ENCODE data around the gene UTP18. TPM values are rescaled to one million over a fixed set of nuclear protein-coding genes. Genes with fewer than 3 reads are reported as not detected.
"Not testable (repeated sequence)": the region's sequence is repeated elsewhere in the genome, so short reads cannot be mapped to it uniquely, and the experiment has no call there.

Gene UTP18
- 10 to 100 TPM; 36.7 to 41.0 TPM for total RNA-seq

DNA sequence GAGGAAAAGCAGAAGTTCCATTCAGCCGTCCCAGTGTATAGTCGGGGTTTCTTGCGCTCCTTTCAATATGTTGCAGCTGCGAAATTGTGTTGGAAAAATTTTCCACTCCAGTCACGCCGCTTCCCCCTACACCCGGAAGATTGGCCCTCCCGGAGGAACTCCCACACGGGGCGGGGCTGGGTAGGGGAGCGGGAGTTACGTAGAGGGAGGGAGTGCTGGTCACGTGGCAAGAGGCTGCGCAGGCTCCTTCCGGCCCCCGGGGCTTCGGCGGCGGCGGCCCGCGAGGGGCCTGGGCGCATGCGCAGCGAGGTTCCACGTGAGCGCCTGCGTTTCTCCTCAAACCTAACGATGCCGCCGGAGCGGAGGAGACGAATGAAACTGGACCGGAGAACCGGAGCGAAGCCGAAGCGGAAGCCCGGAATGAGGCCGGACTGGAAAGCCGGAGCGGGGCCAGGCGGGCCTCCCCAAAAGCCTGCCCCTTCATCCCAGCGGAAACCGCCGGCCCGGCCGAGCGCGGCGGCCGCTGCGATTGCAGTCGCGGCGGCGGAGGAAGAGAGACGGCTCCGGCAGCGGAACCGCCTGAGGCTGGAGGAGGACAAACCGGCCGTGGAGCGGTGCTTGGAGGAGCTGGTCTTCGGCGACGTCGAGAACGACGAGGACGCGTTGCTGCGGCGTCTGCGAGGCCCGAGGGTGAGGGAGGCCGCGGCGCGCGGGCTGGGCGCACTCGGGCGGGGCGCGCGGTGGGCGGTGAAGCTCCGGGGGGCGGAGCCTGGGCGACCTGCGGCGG, at the start of gene UTP18:
TSS of gene UTP18 (plus strand) at position 310 of the 787 bp plus-strand sequence. CDS start at position 349, 39 bp downstream.
- H3K36me3 Mint-ChIP-seq, result peaks cover 15% of the 10 kb centered on the region
- DNase-seq, result peak; percentile 96

GRCh38 chr17:51214920-51215319, 45.4 kb upstream of the UTP18 start:
- DNase-seq (no peak), ATAC-seq (ENCODE audit: low read depth) (no peak)
- Mint-ChIP-seq H3K27ac (no peak overlapping the region), H3K27me3 (no peaks in the 10 kb centered on the region), H3K36me3 (peaks cover 19% of the 10 kb centered on the region), H3K4me3 (no peak overlapping the region), H3K4me1 (peaks cover 4% of the 10 kb centered on the region), H3K9me3 (no peaks in the 10 kb centered on the region)
- POLR2A ChIA-PET, result no interaction called here

More for the DNA sequence above, at the start of gene UTP18:
- Mint-ChIP-seq H3K4me1 (peaks cover 42% of the 10 kb centered on the region), H3K27me3 (no peaks in the 10 kb centered on the region), H3K27ac (peak within 1 kb of the TSS; percentile 95), H3K4me3 (peak within 1 kb of the TSS; percentile 87), H3K9me3 (no peaks in the 10 kb centered on the region)
- POLR2A ChIA-PET, result interaction anchor here (0.9 to 1.7 kb wide), 6 partner anchors 21 to 395 kb away, joined by 3 to 5 read pairs (median 3); partner anchors contain the start of gene TOB1
- peak; percentile 81 for ATAC-seq (ENCODE audit: low read depth)

GRCh38 chr17:51217946-51218345, 42.4 kb upstream of the UTP18 start:
- Mint-ChIP-seq H3K9me3 (no peaks in the 10 kb centered on the region), H3K27ac (no peak overlapping the region), H3K4me3 (no peak overlapping the region), H3K36me3 (peaks cover 14% of the 10 kb centered on the region), H3K27me3 (no peaks in the 10 kb centered on the region), H3K4me1 (peaks cover 4% of the 10 kb centered on the region)
- POLR2A ChIA-PET, result no interaction called here
- ATAC-seq (ENCODE audit: low read depth), result no peak
- DNase-seq, result no peak

GRCh38 chr17:51221322-51221721, 39.0 kb upstream of the UTP18 start:
- no peak overlapping the region for H3K27ac Mint-ChIP-seq
- peaks cover 25% of the 10 kb centered on the region for H3K36me3 Mint-ChIP-seq
- no peaks in the 10 kb centered on the region for H3K9me3 Mint-ChIP-seq
- POLR2A ChIA-PET, result no interaction called here
- no peaks in the 10 kb centered on the region for H3K27me3 Mint-ChIP-seq
- no peak for DNase-seq
- no peak for ATAC-seq (ENCODE audit: low read depth)
- peaks cover 21% of the 10 kb centered on the region for H3K4me1 Mint-ChIP-seq
- no peak overlapping the region for H3K4me3 Mint-ChIP-seq

DNA sequence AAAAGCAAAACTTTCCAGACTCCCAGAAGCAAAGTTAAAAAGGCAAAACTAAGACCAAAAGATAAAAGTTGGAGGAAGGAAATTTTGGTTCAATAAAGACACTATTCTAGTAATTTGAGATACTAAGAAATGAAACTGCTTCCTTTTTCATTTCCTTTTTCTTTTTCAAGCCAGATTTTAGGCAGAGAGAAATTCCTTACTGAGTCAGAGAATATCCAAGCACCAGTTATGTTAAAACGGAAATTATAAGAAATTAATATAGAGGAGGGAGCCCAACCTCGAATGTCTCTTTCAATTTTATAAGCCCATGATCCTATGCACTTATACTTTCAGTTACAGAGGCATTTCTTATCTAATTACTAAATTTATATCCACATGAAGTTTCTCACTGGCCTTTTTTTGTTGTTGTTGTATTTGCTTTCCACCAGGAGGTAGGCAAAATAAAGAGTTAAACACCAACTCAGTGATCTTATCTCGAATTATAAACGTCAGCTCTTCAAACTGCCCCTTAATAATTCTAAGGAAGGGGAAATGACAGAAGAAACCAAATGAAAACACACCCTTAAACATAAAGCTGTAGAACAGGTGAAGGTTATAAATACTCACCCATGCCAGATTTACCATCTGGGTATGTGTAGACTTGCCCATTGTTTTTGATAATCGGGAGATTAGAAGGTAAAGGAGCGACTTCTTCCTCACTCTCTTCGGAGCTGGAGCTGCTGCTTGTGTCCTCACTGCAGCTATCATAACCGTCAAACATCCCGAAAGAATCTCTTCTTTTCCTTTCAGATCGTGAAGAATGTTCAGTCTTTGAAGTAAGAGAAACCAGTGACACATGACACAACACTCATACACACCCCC, 35.7 kb upstream of the UTP18 start:
- no peak for ATAC-seq (ENCODE audit: low read depth)
- H3K4me3 Mint-ChIP-seq, result peak overlapping the region; percentile 24
- H3K36me3 Mint-ChIP-seq, result peaks cover 15% of the 10 kb centered on the region
- DNase-seq, result no peak
- H3K27ac Mint-ChIP-seq, result peak overlapping the region; percentile 70
- no peaks in the 10 kb centered on the region for H3K9me3 Mint-ChIP-seq
- POLR2A ChIA-PET, result interaction anchor here (1.0 kb wide), 1 partner anchor 36 kb away, joined by 3 read pairs; the partner anchor contains the start of gene UTP18
- H3K4me1 Mint-ChIP-seq, result peaks cover 20% of the 10 kb centered on the region
- no peaks in the 10 kb centered on the region for H3K27me3 Mint-ChIP-seq

- Mint-ChIP-seq H3K4me1 (peaks cover 19% of the 10 kb centered on the region), H3K36me3 (peaks cover 13% of the 10 kb centered on the region)
- not testable (repeated sequence) for DNase-seq; H3K4me3 Mint-ChIP-seq; H3K27me3 Mint-ChIP-seq; ATAC-seq (ENCODE audit: low read depth); H3K27ac Mint-ChIP-seq; H3K9me3 Mint-ChIP-seq
- POLR2A ChIA-PET, result interaction anchor here (1.0 kb wide), 1 partner anchor 35 kb away, joined by 3 read pairs; the partner anchor contains the start of gene UTP18
These were observed 34.8 kb upstream of the UTP18 start for GRCh38 chr17:51225523-51225922.

DNA sequence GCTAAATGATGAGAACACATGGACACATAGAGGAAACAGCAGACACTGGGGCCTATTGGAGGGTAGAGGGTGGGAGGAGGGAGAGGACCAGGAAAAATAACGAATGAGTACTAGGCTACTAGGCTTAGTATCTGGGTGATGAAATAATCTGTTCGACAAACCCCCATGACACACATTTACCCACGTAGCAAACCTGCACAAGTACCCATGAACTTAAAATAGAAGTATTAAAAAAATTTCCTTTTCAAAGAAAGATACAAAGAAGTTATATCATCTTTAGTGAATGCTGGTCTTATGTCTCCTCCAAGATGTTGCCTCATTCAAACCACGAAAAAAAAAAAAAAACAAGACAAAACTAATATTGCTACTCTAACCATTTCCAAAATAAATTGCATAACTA, 32.2 kb upstream of the UTP18 start:
- Mint-ChIP-seq H3K27ac (no peak overlapping the region), H3K27me3 (no peaks in the 10 kb centered on the region), H3K4me3 (no peak overlapping the region), H3K4me1 (peaks cover 19% of the 10 kb centered on the region), H3K9me3 (no peaks in the 10 kb centered on the region), H3K36me3 (peaks cover 11% of the 10 kb centered on the region)
- DNase-seq (no peak), ATAC-seq (ENCODE audit: low read depth) (no peak)
- POLR2A ChIA-PET, result interaction anchor here (0.7 kb wide), 1 partner anchor 42 kb away, joined by 4 read pairs; no protein-coding TSS in a partner anchor

GRCh38 chr17:51229889-51230288, 30.5 kb upstream of the UTP18 start:
- no peaks in the 10 kb centered on the region for H3K27me3 Mint-ChIP-seq
- no peaks in the 10 kb centered on the region for H3K9me3 Mint-ChIP-seq
- peaks cover 5% of the 10 kb centered on the region for H3K4me1 Mint-ChIP-seq
- no peak for DNase-seq
- POLR2A ChIA-PET, result no interaction called here
- H3K27ac Mint-ChIP-seq, result no peak overlapping the region
- H3K4me3 Mint-ChIP-seq, result no peak overlapping the region
- peaks cover 6% of the 10 kb centered on the region for H3K36me3 Mint-ChIP-seq
- ATAC-seq (ENCODE audit: low read depth), result no peak

GRCh38 chr17:51230306-51230705, 30.0 kb upstream of the UTP18 start:
- ATAC-seq (ENCODE audit: low read depth), result no peak
- Mint-ChIP-seq H3K27me3 (no peaks in the 10 kb centered on the region), H3K36me3 (peaks cover 4% of the 10 kb centered on the region), H3K4me3 (no peak overlapping the region), H3K4me1 (peaks cover 2% of the 10 kb centered on the region), H3K9me3 (no peaks in the 10 kb centered on the region), H3K27ac (no peak overlapping the region)
- no peak for DNase-seq
- POLR2A ChIA-PET, result no interaction called here

DNA sequence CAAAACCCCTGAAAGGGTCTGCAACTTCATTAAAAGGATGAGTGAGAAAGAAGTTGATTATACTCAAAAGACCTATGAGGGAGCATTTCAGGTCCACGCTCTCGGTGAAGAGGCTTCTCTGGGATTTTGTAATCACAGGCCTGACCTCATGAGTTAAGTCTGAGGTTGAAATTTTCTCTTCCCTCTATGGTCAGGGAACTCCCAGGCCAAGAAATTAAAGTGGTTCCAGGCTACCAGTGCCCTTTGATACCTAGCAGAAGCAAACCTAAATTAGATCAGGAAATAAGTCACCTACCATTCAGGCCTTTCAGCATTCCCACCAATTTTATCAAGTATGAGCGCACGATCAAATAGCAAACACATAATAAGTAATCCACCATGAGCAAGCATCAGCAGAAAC, 28.3 kb upstream of the UTP18 start:
- Mint-ChIP-seq H3K4me1 (peaks cover 2% of the 10 kb centered on the region), H3K4me3 (no peak overlapping the region), H3K27ac (no peak overlapping the region), H3K36me3 (peaks cover 3% of the 10 kb centered on the region), H3K9me3 (no peaks in the 10 kb centered on the region), H3K27me3 (no peaks in the 10 kb centered on the region)
- POLR2A ChIA-PET, result no interaction called here
- no peak for ATAC-seq (ENCODE audit: low read depth)
- no peak for DNase-seq

GRCh38 chr17:51234162-51234561, 26.2 kb upstream of the UTP18 start:
- POLR2A ChIA-PET, result no interaction called here
- peaks cover 5% of the 10 kb centered on the region for H3K36me3 Mint-ChIP-seq
- DNase-seq, result no peak
- ATAC-seq (ENCODE audit: low read depth), result no peak
- no peak overlapping the region for H3K4me3 Mint-ChIP-seq
- H3K9me3 Mint-ChIP-seq, result no peaks in the 10 kb centered on the region
- no peaks in the 10 kb centered on the region for H3K27me3 Mint-ChIP-seq
- H3K4me1 Mint-ChIP-seq, result peaks cover 12% of the 10 kb centered on the region
- no peak overlapping the region for H3K27ac Mint-ChIP-seq

GRCh38 chr17:51238255-51238887, 22.0 kb upstream of the UTP18 start:
- DNase-seq, result no peak
- H3K36me3 Mint-ChIP-seq, result peaks cover 5% of the 10 kb centered on the region
- H3K27ac Mint-ChIP-seq, result peak overlapping the region; percentile 71
- POLR2A ChIA-PET, result no interaction called here
- peaks cover 12% of the 10 kb centered on the region for H3K4me1 Mint-ChIP-seq
- ATAC-seq (ENCODE audit: low read depth), result peak; percentile 77
- no peaks in the 10 kb centered on the region for H3K27me3 Mint-ChIP-seq
- H3K9me3 Mint-ChIP-seq, result no peaks in the 10 kb centered on the region
- peak overlapping the region; percentile 59 for H3K4me3 Mint-ChIP-seq

- no peak for ATAC-seq (ENCODE audit: low read depth)
- no peak for DNase-seq
- H3K36me3 Mint-ChIP-seq, result peaks cover 7% of the 10 kb centered on the region
- H3K4me3 Mint-ChIP-seq, result no peak overlapping the region
- no peak overlapping the region for H3K27ac Mint-ChIP-seq
- POLR2A ChIA-PET, result no interaction called here
- H3K4me1 Mint-ChIP-seq, result peaks cover 16% of the 10 kb centered on the region
- no peaks in the 10 kb centered on the region for H3K9me3 Mint-ChIP-seq
- H3K27me3 Mint-ChIP-seq, result no peaks in the 10 kb centered on the region
These were observed 20.1 kb upstream of the UTP18 start for GRCh38 chr17:51240275-51240674.

All from activated naive CD8-positive, alpha-beta T cell treated with anti-CD3 and anti-CD28 coated beads, Interleukin-2, amount 10 ng/mL, durations not matched to agents 7 days and 5 days (primary cell).